NCI-H526 treated with DMSO at 0.1 percent for 48 hours (cell line): ENCODE data around the gene STX4.

Experiments
- DNase-seq: peaks from one replicate; lab custom pipeline; 2025; lab: John Stamatoyannopoulos, UW

Gene STX4

GRCh38 chr16:31020536-31020935 is 12.8 kb upstream of the STX4 start:
- no peak for DNase-seq

GRCh38 chr16:31022544-31023251 is 10.7 kb upstream of the STX4 start:
- no peak for DNase-seq

GRCh38 chr16:31023252-31023602 is 10.1 kb upstream of the STX4 start:
- DNase-seq = no peak

GRCh38 chr16:31023627-31024226 is 9.6 kb upstream of the STX4 start:
- no peak for DNase-seq

- DNase-seq = no peak
Observed at GRCh38 chr16:31025339-31025738, 8.0 kb upstream of the STX4 start.

GRCh38 chr16:31029272-31029671 is 4.1 kb upstream of the STX4 start:
- no peak for DNase-seq

GRCh38 chr16:31031276-31031675 is 2.1 kb upstream of the STX4 start:
- DNase-seq = no peak

- peak; percentile 61 for DNase-seq
Observed at GRCh38 chr16:31033709-31034492, 543 bp downstream of the STX4 start.

- no peak for DNase-seq
Observed at GRCh38 chr16:31036691-31037090, 3.3 kb downstream of the STX4 start.

- DNase-seq = no peak
Observed at GRCh38 chr16:31038993-31039392, 5.6 kb downstream of the STX4 start.

GRCh38 chr16:31042866-31043265 is 9.5 kb downstream of the STX4 start:
- DNase-seq = no peak

GRCh38 chr16:31043352-31043751 is 10.0 kb downstream of the STX4 start:
- no peak for DNase-seq

GRCh38 chr16:31043898-31044481 is 10.6 kb downstream of the STX4 start:
- no peak for DNase-seq

- DNase-seq = no peak
Observed at GRCh38 chr16:31050280-31051030, 17.1 kb downstream of the STX4 start.

- no peak for DNase-seq
Observed at GRCh38 chr16:31052114-31052513, 18.8 kb downstream of the STX4 start.

- no peak for DNase-seq
Observed at GRCh38 chr16:31055613-31056012, 22.3 kb downstream of the STX4 start.

GRCh38 chr16:31061126-31061812 is 27.9 kb downstream of the STX4 start:
- no peak for DNase-seq

- no peak for DNase-seq
Observed at GRCh38 chr16:31061813-31062440, 28.6 kb downstream of the STX4 start.

GRCh38 chr16:31063495-31063842 is 30.1 kb downstream of the STX4 start:
- DNase-seq = no peak

- DNase-seq = no peak
Observed at GRCh38 chr16:31063843-31064611, 30.7 kb downstream of the STX4 start.
